ENCODE data around the gene SEMA6D.

The SEMA6D gene

GRCh38 chr15:47728426-47728825 lies 11.1 kb downstream of the SEMA6D start:
- no peak for TF ChIP-seq CTCF (IDR thresholded peaks at IDR 0.05; ENCODE audit: borderline replicate concordance, control extremely low read depth, extremely low read depth, insufficient read depth, missing control alignments)
- DNase-seq (ENCODE audit: low spot score), result no peak
- in situ Hi-C loops (cut with MboI; ENCODE audit: low sequenced_read_pairs, unreplicated experiment), result no loop called here

GRCh38 chr15:47728886-47729285 lies 11.6 kb downstream of the SEMA6D start:
- no peak for DNase-seq (ENCODE audit: low spot score)
- in situ Hi-C loops (cut with MboI; ENCODE audit: low sequenced_read_pairs, unreplicated experiment), result no loop called here
- no peak for TF ChIP-seq CTCF (IDR thresholded peaks at IDR 0.05; ENCODE audit: borderline replicate concordance, control extremely low read depth, extremely low read depth, insufficient read depth, missing control alignments)

DNA sequence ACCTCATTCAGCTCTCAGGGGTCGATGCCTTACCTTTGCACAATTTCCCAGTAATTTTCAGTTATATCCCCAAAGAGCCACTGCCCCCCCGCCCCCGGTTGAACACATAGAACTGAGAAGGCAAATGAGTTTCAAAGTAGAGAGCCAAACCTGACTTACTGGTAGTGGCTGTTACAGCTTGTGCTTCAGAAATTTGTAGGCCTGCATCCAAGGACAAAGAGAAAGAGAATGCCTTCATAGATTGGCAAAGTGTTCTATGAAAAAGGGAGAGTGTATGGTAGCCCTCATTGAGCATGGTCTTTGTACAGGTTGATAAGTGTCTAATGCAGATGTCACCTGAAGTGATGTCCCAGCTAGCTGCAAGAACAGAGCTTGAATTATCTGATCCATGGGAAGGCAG lies 13.9 kb downstream of the SEMA6D start:
- in situ Hi-C loops (cut with MboI; ENCODE audit: low sequenced_read_pairs, unreplicated experiment), result no loop called here
- no peak for DNase-seq (ENCODE audit: low spot score)
- TF ChIP-seq CTCF (IDR thresholded peaks at IDR 0.05; ENCODE audit: borderline replicate concordance, control extremely low read depth, extremely low read depth, insufficient read depth, missing control alignments), result no peak

DNA sequence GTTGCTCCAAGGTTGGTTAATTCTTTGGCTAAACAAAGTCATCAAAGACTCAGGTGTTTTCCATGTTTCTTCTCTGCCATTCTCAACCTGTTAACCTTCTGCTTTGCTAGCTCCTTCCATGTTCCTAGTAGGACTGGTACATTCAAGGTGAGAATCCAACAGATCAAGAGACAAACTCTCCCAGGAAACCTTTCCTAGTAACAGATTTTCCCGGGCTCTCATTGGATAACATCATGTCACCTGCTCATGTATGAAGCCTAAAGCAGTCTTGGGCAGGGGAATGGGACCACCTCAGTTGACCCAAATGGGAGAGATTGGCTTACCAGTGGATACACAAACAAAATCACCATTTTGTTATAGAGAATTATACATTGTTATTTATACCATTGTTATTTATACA lies 14.9 kb downstream of the SEMA6D start:
- in situ Hi-C loops (cut with MboI; ENCODE audit: low sequenced_read_pairs, unreplicated experiment), result no loop called here
- no peak for TF ChIP-seq CTCF (IDR thresholded peaks at IDR 0.05; ENCODE audit: borderline replicate concordance, control extremely low read depth, extremely low read depth, insufficient read depth, missing control alignments)
- DNase-seq (ENCODE audit: low spot score), result no peak

DNA sequence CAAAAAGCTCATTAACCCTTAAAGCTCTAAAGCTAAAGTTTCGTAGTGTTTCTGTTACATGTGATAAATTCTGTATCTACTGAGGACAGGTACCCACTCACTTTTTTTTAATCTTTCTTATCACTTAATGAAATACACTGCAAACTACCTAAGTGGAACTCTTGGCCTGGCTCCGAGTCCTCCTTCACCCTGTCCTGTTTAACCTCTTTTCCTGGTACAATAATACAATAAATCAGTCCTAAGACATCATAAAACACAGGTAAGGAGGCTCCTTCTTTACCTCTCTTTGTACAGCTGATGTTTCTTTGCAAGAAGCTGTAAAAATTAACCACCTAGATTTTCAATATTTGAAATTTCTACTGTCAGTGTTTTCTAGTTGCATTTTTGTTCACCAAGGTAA lies 15.8 kb downstream of the SEMA6D start:
- in situ Hi-C loops (cut with MboI; ENCODE audit: low sequenced_read_pairs, unreplicated experiment), result no loop called here
- TF ChIP-seq CTCF (IDR thresholded peaks at IDR 0.05; ENCODE audit: borderline replicate concordance, control extremely low read depth, extremely low read depth, insufficient read depth, missing control alignments), result no peak
- no peak for DNase-seq (ENCODE audit: low spot score)

DNA sequence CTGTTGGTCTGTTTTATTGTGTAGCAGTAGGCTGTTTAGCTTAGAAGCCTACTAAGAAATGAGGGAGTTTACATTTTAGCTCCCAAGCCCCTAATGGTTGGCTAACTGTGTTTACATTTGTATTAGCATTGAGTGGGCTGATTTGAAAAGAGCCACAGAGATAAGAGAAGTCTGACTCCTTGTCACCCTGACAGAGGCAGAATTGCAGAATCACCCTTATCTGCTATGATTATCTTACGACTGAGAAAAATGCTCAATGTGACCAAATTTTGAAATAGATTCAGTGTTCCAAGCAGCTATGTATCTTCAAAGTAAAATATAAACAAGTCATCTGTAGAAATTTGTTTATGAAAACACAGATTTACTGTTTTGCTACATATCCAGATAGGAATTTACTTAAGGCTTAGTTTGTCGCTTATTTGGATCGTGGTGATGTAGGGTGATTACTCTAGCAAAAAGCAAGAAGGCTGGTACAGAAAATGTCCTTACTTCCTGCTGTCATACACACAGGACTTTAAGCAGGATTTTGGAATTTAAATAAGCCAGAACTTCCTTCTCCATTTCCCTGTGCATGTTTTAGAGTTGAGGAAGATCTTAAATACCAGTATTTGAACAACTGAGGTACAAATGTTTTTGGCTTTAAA lies 19.0 kb downstream of the SEMA6D start:
- TF ChIP-seq CTCF (IDR thresholded peaks at IDR 0.05; ENCODE audit: borderline replicate concordance, control extremely low read depth, extremely low read depth, insufficient read depth, missing control alignments), result no peak
- no peak for DNase-seq (ENCODE audit: low spot score)

More for the DNA sequence above, 19.0 kb downstream of the SEMA6D start:
- in situ Hi-C loops (cut with MboI; ENCODE audit: low sequenced_read_pairs, unreplicated experiment), result no loop called here

Measured in GM13976 (cell line).